NCI-H2171 (cell line): ENCODE results near the gene KIT.
"Not testable (repeated sequence)": the region's sequence is repeated elsewhere in the genome, so short reads cannot be mapped to it uniquely, and the experiment has no call there.

Experiments
- DNase-seq: peaks from one replicate; lab custom pipeline; 2025; lab: John Stamatoyannopoulos, UW

The KIT gene

GRCh38 chr4:54657551-54658251, at the start of gene KIT:
Gene KIT (plus strand): TSS chr4:54657957. CDS start chr4:54658015, 58 bp downstream.
- peak; percentile 67 for DNase-seq

GRCh38 chr4:54609310-54609709, 48.4 kb upstream of the KIT start:
- no peak for DNase-seq

DNA sequence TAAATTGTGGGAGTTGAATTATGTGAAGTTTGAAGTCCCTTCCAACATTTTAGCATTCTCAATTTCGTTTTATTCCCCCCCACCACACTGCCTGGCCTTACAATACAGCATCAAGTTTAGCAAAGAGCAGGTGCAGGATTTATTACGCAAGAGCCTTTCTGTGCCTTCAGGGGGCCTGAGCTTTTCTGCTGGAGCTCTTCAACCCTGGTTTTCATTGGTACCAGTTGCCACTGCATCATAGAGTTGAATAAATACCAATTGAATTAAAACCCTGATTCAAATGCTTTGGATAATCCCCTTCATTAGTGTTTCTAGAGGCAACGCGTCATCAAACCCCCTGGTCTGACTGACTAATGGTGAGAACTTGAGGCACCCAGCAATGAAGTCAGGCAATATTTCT, 43.6 kb upstream of the KIT start:
- no peak for DNase-seq

GRCh38 chr4:54620773-54621172, 37.0 kb upstream of the KIT start:
- no peak for DNase-seq

DNA sequence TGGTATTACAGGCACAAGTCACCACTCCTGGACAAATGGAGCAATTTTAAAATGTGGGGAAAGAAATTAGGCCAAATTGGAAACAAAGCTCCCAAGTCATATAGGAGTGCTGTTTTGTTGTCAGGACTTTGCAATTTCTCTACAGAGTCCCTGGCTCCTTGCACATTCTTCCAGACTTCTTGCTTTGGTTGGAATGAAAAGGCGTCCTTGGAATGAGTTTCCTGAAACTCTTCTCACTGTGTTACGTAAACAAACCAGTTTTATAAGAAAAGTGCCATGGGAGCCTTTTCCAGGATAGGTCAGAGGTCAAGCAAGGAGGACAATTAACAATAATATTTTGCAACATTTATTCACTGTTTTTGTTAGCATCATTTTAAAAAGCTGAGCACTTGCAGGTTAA, 32.4 kb upstream of the KIT start:
- DNase-seq, result no peak

DNA sequence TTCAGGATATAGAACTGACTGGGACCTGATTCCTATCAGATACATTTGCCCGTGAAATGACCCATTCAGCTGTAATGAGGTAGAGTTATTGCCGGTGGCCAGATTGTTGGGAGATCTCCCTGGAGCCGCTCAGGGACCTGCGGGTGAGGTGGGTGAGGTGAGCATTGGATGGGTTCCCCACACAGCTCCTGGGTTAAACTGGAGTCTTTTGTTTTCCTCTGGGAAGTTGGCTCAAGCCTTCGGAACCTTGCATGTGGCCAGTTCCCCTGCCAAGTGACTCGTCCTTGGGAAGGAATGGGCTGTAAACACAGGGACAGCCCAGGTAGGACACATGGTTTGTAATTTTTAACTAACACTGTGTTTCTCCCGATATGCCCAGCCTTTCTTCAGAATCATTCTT, 31.6 kb upstream of the KIT start:
- DNase-seq, result no peak

DNA sequence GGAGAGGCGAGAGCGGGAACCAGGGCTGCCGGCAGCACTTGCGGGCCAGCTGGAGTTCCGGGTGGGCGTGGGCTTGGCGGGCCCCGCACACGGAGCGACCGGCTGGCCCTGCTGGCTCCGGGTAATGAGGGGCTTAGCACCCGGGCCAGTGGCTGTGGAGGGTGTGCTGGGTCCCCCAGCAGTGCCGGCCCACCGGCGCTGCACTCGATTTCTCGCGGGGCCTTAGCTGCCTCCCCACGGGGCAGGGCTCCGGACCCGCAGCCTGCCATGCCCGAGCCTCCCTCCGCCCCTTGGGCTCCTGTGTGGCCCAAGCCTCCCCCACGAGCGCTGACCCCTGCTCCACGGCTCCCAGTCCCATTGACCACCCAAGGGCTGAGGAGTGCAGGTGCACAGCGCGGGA, 25.2 kb upstream of the KIT start:
- DNase-seq, result no peak

- DNase-seq, result not testable (repeated sequence)
Measured at GRCh38 chr4:54633102-54633740, 24.5 kb upstream of the KIT start.

DNA sequence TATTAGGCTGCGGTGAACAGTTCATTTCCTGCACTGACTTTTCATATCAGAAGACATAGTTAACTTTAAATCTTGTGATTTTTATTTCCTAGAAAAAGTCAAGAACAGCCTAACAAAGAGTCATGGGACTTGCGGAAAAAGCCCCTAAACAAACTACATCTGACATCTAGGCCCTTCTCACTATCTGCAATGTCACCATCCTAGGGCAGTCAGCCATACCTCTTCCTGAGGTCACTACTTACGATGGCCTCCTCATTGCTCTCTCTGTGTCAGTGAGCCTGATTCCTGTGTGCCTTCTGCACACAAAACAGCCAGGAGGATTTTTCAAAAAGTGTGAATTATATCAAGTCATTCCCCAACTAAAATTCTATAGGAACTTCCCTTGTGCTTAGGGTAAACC, 22.4 kb upstream of the KIT start:
- DNase-seq, result no peak

DNA sequence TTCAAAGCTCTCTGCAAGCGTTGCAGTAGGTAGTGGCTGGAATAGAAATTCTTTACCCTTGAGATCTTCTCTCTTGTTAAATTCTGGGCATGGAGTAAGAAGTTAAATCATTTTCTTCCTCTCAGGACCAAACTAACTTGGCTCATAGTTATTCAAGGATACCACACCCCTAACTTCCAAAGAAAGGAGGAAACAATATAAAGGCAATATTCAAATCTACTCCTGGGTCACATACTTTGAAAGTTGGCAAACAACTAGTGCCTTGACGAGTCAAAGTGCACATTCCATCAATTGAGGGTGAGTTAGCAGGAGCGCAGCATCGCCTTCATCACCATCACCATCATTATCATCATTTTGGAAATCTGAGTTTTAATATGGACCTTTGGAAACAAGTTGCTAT, 20.4 kb upstream of the KIT start:
- DNase-seq, result no peak

DNA sequence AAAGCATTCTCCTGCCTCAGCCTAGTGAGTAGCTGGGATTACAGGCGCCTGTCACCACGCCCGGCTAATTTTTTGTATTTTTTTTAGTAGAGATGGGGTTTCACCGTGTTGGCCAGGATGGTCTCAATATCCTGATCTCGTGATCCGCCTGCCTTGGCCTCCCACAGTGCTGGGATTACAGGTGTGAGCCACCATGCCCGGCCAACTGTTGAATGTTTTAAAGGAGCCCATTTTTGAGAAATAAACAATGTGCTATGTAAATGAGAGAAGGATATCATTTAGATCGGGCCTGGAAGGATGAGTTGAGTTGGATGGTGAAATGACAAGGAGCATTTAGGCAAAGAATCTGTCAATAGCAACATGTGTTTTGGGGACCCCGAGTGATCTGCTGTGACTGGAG, 16.7 kb upstream of the KIT start:
- not testable (repeated sequence) for DNase-seq

- no peak for DNase-seq
Measured at GRCh38 chr4:54643172-54643571, 14.6 kb upstream of the KIT start.

GRCh38 chr4:54643958-54644751, 13.6 kb upstream of the KIT start:
- no peak for DNase-seq

DNA sequence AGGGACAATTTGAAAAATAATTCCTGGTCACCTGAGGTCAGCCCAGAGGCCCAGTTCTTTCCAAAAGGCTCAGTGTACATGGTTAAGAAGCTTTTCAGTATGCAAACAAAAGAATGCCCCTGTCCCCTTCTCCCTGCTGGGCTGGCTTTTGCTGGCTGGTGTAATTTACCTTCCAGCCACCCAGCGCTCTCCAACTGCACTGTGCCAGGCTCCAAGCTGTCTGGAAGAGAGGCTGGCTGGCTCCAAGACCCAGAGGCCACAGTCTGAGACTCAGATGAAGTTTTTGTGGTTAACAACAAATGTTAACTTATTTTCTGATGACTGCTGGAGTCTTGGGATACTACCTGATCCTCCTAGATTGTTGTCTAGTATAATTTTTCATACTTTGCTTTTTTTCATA, 11.9 kb upstream of the KIT start:
- DNase-seq, result no peak

GRCh38 chr4:54647070-54647469, 10.7 kb upstream of the KIT start:
- no peak for DNase-seq

DNA sequence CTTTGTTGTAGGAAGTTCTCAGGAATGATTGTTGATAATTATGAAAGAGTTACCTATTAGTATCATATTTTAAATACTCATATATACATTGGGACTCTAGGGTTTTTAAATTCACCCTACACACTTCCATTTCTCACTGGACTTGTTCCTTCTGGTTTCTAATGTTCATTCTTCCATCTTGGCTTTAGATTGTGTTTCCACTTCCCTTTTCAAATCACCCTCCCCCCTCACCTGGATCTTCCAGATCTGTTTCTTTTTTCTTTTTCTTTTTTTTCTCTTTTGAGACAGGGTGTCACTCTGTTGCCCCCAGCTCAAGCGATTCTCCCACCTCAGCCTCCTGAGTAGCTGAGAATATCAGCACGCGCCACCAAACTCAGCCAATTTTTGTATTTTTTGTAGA, 6.7 kb upstream of the KIT start:
- DNase-seq, result no peak

DNA sequence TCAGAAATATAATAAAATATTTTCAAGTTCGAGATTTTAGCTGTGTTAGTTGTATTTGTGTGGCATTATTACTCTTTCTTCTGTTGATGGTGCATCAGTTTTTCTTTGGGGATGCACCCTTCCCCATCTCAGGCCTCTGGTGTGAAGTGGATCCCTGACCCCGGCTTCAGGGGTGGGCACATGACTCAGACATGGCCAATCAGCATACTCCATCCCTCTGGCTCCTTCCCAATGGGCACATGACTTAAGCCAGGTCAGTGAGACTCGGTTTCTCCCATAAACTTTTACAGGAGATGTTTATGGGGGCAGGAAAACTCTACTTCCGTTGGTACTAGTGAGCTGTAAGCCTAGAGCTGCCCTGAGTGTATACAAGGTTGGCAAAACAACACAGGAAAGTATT, 3.0 kb upstream of the KIT start:
- DNase-seq, result no peak

- peak; percentile 21 for DNase-seq
Measured at GRCh38 chr4:54657185-54657550, 589 bp upstream of the KIT start.

GRCh38 chr4:54658252-54659093, 716 bp downstream of the KIT start:
- DNase-seq, result peak; percentile 27

DNA sequence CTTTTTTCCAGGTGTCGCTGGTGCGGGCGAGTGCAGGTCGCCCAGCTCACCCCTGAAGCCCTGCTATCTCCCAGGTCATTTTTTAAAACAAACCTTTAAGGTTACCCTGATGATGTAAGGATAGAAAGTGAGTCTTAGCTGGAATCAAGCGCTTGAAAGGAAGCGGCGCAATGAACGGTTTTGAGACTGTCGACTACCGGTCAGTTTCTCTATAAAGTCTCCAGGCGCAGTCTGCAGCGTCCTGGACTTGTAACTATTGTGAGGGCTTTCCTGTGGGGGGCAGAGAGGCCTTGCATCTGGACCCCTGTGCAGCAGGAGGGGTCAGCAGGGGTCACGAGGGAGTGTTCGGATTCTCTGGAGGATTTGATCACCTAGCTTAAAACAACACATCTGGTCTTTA, 1.6 kb downstream of the KIT start:
- no peak for DNase-seq

DNA sequence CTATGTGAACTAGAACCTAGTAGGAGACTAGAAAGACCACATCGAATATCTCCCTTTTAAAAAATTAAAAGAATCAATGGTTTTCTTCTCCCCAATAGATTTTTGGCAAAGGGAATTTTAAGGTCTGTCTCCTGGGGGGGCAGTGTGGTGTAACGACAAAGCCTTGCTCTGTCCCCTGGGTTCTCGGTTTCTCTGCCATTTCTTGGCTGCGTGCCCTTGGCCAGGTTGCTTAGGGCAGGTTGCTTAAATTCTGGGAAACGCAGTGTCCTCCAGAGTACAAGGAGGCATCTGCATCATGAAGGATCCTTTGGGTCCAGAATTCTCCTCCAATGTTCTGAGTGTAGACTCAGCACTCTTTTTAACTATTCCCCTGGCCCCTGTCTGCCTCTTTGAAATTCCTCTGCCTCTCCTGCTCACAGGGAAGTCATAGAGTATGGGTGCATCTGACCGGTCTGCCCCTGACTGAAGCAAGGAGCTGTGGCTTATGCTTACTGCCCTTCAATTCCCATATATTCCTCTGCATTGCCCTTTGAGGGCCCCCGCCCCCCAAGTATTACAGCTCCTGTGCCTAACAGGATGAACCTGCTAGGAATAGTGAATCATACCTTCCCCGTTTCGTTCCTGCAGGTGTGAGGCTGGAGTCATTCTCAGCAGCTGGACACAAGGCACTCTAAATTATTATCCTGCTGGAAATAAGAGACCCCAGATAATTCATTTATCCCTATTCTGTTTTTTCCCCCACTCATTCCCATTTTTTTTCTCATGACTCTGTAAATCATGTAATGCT, 2.2 kb downstream of the KIT start:
- DNase-seq, result peak; percentile 6

- no peak for DNase-seq
Measured at GRCh38 chr4:54660591-54660990, 2.8 kb downstream of the KIT start.
